HepG2 (cell line): ENCODE results near the gene PEF1. TPM values are rescaled to one million over a fixed set of nuclear protein-coding genes. Genes with fewer than 3 reads are reported as not detected.

ENCODE experiments used
- ETV6 ChIP-seq: sonication (generic); formaldehyde crosslinking; conservative IDR thresholded peaks from 2 replicates; pipeline ENCODE4 v1.4.0; 2020; ENCODE audit warnings: missing genetic modification reagents
- FOXO1 ChIP-seq: sonication (generic); formaldehyde crosslinking; IDR thresholded peaks from 2 replicates; pipeline ENCODE4 v1.4.0; 2020; ENCODE audit warnings: missing genetic modification reagents
- HDAC2 ChIP-seq: sonication (generic); formaldehyde crosslinking; IDR thresholded peaks from 2 replicates; pipeline ENCODE4 v1.4.0; 2020; ENCODE audit warnings: missing genetic modification reagents
- HNF1A ChIP-seq, 2 experiments: sonication (generic) in 1 of 2; formaldehyde crosslinking in 1 of 2; IDR thresholded peaks; 2 replicates each; pipeline versions ENCODE4 v1.4.0 to v1.6.1; 2016 to 2020; ENCODE audit warnings: borderline replicate concordance in 1 of 2, low read depth in 1 of 2, mild to moderate bottlenecking in 1 of 2, missing genetic modification reagents in 1 of 2
- HOXA3 ChIP-seq: sonication (generic); formaldehyde crosslinking; IDR thresholded peaks from 2 replicates; pipeline ENCODE4 v1.5.0; 2020; ENCODE audit warnings: missing genetic modification reagents
- JDP2 ChIP-seq: sonication (generic); formaldehyde crosslinking; IDR thresholded peaks from 2 replicates; pipeline ENCODE4 v1.8.1; 2022; ENCODE audit warnings: missing genetic modification reagents, borderline replicate concordance
- MEF2D ChIP-seq: sonication (generic); formaldehyde crosslinking; IDR thresholded peaks from 2 replicates; pipeline ENCODE4 v1.5.1; 2020; ENCODE audit warnings: mild to moderate bottlenecking, missing genetic modification reagents
- POGK ChIP-seq: sonication (generic); formaldehyde crosslinking; conservative IDR thresholded peaks from 2 replicates; pipeline ENCODE4 v1.8.0; 2022; ENCODE audit warnings: mild to moderate bottlenecking, moderate library complexity, missing genetic modification reagents
- RELA ChIP-seq: sonication (generic); formaldehyde crosslinking; IDR thresholded peaks from 2 replicates; pipeline ENCODE4 v1.4.0; 2020; ENCODE audit warnings: missing genetic modification reagents
- SETDB1 ChIP-seq: sonication (generic); formaldehyde crosslinking; IDR thresholded peaks from 2 replicates; pipeline ENCODE4 v1.5.1; 2020; ENCODE audit warnings: missing genetic modification reagents, mild to moderate bottlenecking, borderline replicate concordance
- SIX1 ChIP-seq: sonication (generic); formaldehyde crosslinking; IDR thresholded peaks from 2 replicates; pipeline ENCODE4 v1.4.0; 2020; ENCODE audit warnings: missing genetic modification reagents, borderline replicate concordance
- ZC3H4 ChIP-seq: sonication (generic); formaldehyde crosslinking; IDR thresholded peaks from 2 replicates; pipeline ENCODE4 v1.4.0; 2020; ENCODE audit warnings: missing genetic modification reagents, borderline replicate concordance
- ZFP91 ChIP-seq: sonication (generic); formaldehyde crosslinking; IDR thresholded peaks from 2 replicates; pipeline ENCODE4 v1.9.0; 2022; ENCODE audit warnings: missing genetic modification reagents, mild to moderate bottlenecking, borderline replicate concordance
- ZNF501 ChIP-seq: sonication (generic); formaldehyde crosslinking; IDR thresholded peaks from 2 replicates; pipeline ENCODE4 v1.5.1; 2020; ENCODE audit warnings: mild to moderate bottlenecking, moderate library complexity, missing genetic modification reagents
- ZNF607 ChIP-seq: sonication (generic); formaldehyde crosslinking; IDR thresholded peaks from 2 replicates; pipeline ENCODE4 v1.5.1; 2020; ENCODE audit warnings: missing genetic modification reagents, mild to moderate bottlenecking, borderline replicate concordance
- ZNF879 ChIP-seq: sonication (generic); formaldehyde crosslinking; IDR thresholded peaks from 2 replicates; pipeline ENCODE4 v1.8.1; 2023; ENCODE audit warnings: missing genetic modification reagents
- ZSCAN5A ChIP-seq: sonication (generic); formaldehyde crosslinking; IDR thresholded peaks from 2 replicates; pipeline ENCODE4 v1.8.0; 2022; ENCODE audit warnings: mild to moderate bottlenecking, missing genetic modification reagents, borderline replicate concordance
- polyA plus RNA-seq, 8 experiments: library from polyadenylated mRNA; depleted of rRNA in 3 of 8; stranded (reverse) in 7 of 8; unstranded in 1 of 8; fragments of >200 nt; fragmentation: Illumina TruSeq in 4 of 8; extraction: Trizol in 4 of 8; gene quantifications; 2 replicates each; pipeline versions ENCODE4 v1.2.1 to v1.2.3, GENCODE V29; 2011 to 2016; ENCODE audit warnings: low read depth in 4 of 8, missing spikeins in 1 of 8, mixed read lengths in 1 of 8; ENCODE audit not compliant: insufficient read depth in 1 of 8
- total RNA-seq, 5 experiments: library from RNA; depleted of rRNA; stranded (reverse); fragments of >200 nt; fragmentation: Illumina TruSeq; extraction: Trizol; gene quantifications; 2 replicates each; pipeline ENCODE4 v1.2.3, GENCODE V29; 2016; ENCODE audit warnings: low read depth in 1 of 5

PEF1 gene
- total and polyA plus RNA-seq, 2 of the 13 experiments (the other 11 are each of a cell fraction or from before 2014, with no cell fraction given), result 57.1 to 57.8 TPM

- TF ChIP-seq FOXO1 (CRISPR knock-in tag) (0 out of 2 replicates have a peak, but pooled peaks have one; percentile 29), HDAC2 (CRISPR knock-in tag) (0 out of 2 replicates have a peak, but pooled peaks have one; percentile 39), ETV6 (no peak), ZNF501 (CRISPR knock-in tag) (0 out of 2 replicates have a peak, but pooled peaks have one; percentile 33), ZSCAN5A (CRISPR knock-in tag) (no peak), ZNF879 (CRISPR knock-in tag) (no peak), ZNF607 (CRISPR knock-in tag) (no peak), JDP2 (no peak), ZFP91 (CRISPR knock-in tag) (peak; percentile 38; the same call in 1 of the 2 replicates), MEF2D (CRISPR knock-in tag) (peak; percentile 92), POGK (CRISPR knock-in tag) (no peak), SETDB1 (CRISPR knock-in tag) (no peak), HOXA3 (CRISPR knock-in tag) (peak; percentile 48; the same call in 1 of the 2 replicates), ZC3H4 (CRISPR knock-in tag) (no peak), RELA (CRISPR knock-in tag) (no peak), HNF1A (IDR thresholded peaks at IDR 0.05; ENCODE audit: low read depth) (no peak), HNF1A (CRISPR knock-in tag; IDR thresholded peaks at IDR 0.05; ENCODE audit: borderline replicate concordance) (peak; percentile 35; the same call in 1 of the 2 replicates), SIX1 (CRISPR knock-in tag) (no peak)
These were observed 60.4 kb downstream of the PEF1 start (continued) for GRCh38 chr1:31583995-31584868.
